Body of pancreas (tissue), 4 donors: ENCODE results near the gene AP3B2. TPM values are rescaled to one million over a fixed set of nuclear protein-coding genes. Genes with fewer than 3 reads are reported as not detected.
A peak's percentile ranks its signal among the peaks of the same experiment; 100 is the strongest.

Experiments used
- ATAC-seq: fragments of 150-250 bp; one replicate; pipeline ENCODE4 v1.9.1; 2016
- DNase-seq, 4 donors: peaks; one replicate each; pipeline ENCODE4 v3.0.0-alpha.2; 2019
- H3K27ac ChIP-seq, 4 donors: fragments of 200-600 bp; sonication (generic); 1 replicate in 3 of 4; 2 replicates in 1 of 4; pipeline versions ENCODE4 v1.5.1 to v1.6.1; 2016 to 2019; ENCODE audit warnings: mild to moderate bottlenecking in 1 of 4, mixed read lengths in 1 of 4, moderate library complexity in 1 of 4
- H3K27me3 ChIP-seq, 2 donors: fragments of 200-600 bp; sonication (generic); one replicate each; pipeline ENCODE4 v1.6.0; 2016; ENCODE audit warnings: mild to moderate bottlenecking in 1 of 2
- H3K36me3 ChIP-seq, 2 donors: fragments of 200-600 bp; sonication (generic); replicated peaks in 1 of 2; 2 replicates each; pipeline ENCODE4 v1.5.1; 2016; ENCODE audit warnings: low read depth in 2 of 2; ENCODE audit not compliant: insufficient read depth in 1 of 2
- H3K4me1 ChIP-seq: fragments of 200-600 bp; sonication (generic); one replicate; pipeline ENCODE4 v1.6.0; 2016
- H3K4me3 ChIP-seq, 2 donors: fragments of 200-600 bp; sonication (generic); 1 replicate in 1 of 2; 2 replicates in 1 of 2; pipeline ENCODE4 v1.5.1; 2016 to 2019
- H3K9me3 ChIP-seq, 3 donors: fragments of 200-600 bp; sonication (generic); 1 replicate in 2 of 3; 2 replicates in 1 of 3; pipeline ENCODE4 v1.5.1; 2016
- POLR2A ChIP-seq, 3 donors: fragments of 450-650 bp; IDR thresholded peaks; one replicate each; pipeline ENCODE4 v1.6.1; 2016; ENCODE audit warnings: antibody characterized with exemption in 3 of 3, mild to moderate bottlenecking in 2 of 3
- WGBS, 2 donors: methylation state at CpG; one replicate each; pipeline ENCODE4 v1.1.5; 2017; 5-methylcytosine and 5-hydroxymethylcytosine counted together
- intact Hi-C: fragments of 100-400 bp; cut with DNase I; formaldehyde crosslinking; loops from one replicate; pipeline ENCODE4 v1.15.1; 2023
- total RNA-seq, 2 donors: library from RNA; depleted of rRNA; stranded (reverse); fragments of >200 nt; gene quantifications; one replicate each; pipeline ENCODE4 v1.1.0, GENCODE V29; 2016
- TF ChIP-seq, protein P1 (sequence below), 7 experiments: fragments of 450-650 bp in 4 of 7; fragments of 200-600 bp in 3 of 7; sonication (generic) in 3 of 7; IDR thresholded peaks; one replicate each; pipeline ENCODE4 v1.5.1; 2016 to 2019; ENCODE audit warnings: antibody characterized with exemption in 7 of 7

The AP3B2 gene
- total RNA-seq, 2 donors from 2014 or later, result 3.9 to 6.6 TPM

DNA sequence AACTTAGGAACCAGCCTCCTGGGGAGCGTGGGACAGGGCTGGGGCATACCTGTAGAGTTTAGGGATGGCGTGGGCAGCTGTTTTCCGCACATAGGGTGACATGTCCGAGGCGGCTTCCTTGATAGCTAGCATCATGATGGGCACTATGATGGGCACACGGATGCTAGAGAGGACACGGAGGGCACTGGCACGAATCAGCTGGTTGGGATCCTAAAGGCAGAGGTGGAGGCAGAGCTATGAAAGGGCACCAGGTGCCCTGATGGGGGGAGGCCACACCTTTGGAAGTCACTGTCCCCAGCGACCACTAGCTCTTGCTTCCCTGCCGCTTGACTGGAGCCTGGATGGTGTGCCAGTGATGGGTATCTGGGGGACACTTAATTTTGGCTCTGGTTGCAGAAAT lies 28.3 kb downstream of the AP3B2 start:
- WGBS, 2 donors, result 86 to 91% methylated on average over 10 of the region's 10 CpGs
- no peaks in the 10 kb centered on the region for H3K9me3 ChIP-seq
- intact Hi-C loops, result no loop called here
- peaks cover 13% of the 10 kb centered on the region for H3K4me1 ChIP-seq
- TF ChIP-seq POLR2A (IDR thresholded peaks at IDR 0.05), result no peak
- TF ChIP-seq, protein P1, sequence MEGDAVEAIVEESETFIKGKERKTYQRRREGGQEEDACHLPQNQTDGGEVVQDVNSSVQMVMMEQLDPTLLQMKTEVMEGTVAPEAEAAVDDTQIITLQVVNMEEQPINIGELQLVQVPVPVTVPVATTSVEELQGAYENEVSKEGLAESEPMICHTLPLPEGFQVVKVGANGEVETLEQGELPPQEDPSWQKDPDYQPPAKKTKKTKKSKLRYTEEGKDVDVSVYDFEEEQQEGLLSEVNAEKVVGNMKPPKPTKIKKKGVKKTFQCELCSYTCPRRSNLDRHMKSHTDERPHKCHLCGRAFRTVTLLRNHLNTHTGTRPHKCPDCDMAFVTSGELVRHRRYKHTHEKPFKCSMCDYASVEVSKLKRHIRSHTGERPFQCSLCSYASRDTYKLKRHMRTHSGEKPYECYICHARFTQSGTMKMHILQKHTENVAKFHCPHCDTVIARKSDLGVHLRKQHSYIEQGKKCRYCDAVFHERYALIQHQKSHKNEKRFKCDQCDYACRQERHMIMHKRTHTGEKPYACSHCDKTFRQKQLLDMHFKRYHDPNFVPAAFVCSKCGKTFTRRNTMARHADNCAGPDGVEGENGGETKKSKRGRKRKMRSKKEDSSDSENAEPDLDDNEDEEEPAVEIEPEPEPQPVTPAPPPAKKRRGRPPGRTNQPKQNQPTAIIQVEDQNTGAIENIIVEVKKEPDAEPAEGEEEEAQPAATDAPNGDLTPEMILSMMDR (IDR thresholded peaks at IDR 0.05), result no peak
- no peaks in the 10 kb centered on the region for H3K27me3 ChIP-seq
- H3K36me3 ChIP-seq, result no peaks in the 10 kb centered on the region
- DNase-seq (no peak), ATAC-seq (no peak)
- H3K27ac ChIP-seq, result no peak overlapping the region
- no peak overlapping the region for H3K4me3 ChIP-seq

DNA sequence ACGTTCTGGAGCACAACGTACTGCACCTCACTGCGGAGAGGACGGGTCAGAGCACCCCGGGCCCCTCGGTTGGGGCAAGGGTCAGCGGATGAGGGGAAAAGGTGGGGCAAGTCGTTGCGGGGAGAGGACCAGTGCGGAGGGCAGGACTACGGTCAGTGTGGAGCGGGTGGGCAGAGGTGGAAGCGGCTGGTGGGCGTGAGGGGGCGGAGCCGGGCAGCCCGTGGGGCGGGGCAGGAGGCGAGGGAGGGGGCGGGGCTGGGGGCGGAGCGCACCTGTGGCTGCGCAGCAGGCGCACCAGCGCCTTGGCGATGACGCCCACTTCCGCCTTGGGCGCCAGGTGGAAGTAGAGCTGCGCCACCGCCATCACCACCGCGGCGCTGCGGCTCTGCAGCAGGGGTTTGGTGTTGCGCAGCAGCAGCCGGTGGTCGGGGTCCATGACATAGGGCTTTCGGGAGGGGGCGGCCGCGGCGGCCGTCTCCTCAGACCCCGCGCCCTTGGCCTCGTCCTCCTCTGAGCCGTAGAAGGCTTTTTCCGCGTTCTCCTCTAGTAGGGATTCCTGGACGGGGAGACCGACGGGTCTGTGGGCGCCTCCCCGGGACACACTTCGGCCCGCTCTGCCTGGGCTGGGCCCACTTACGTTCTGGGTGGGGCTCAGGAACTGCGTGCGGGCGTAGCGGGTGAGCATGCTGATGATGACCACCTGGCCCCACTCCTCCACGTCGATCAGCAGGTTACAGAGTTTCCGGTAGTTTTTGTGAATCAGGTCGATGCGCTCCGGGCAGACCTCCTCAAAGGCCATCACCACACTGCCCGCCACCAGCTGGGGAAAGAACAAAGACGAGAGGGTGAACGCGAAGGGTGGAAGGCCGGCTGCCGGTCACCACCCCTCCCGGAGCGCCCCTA lies 29.2 kb downstream of the AP3B2 start:
- ATAC-seq (peak; percentile 96), DNase-seq (peak; percentile 87 to 92 (median 90))
- TF ChIP-seq, protein P1 (IDR thresholded peaks at IDR 0.05), result peak; percentile 15 to 52 (median 41)
- peak; percentile 94 to 96 (median 94) for TF ChIP-seq POLR2A (IDR thresholded peaks at IDR 0.05)
- H3K27me3 ChIP-seq, result no peaks in the 10 kb centered on the region
- H3K4me3 ChIP-seq, result peak overlapping the region; percentile 35 to 51
- intact Hi-C loops, result no loop called here
- WGBS, 2 donors, result 1 to 3% methylated on average over 28 to 65 of the region's 76 CpGs
- peaks cover 13% of the 10 kb centered on the region for H3K4me1 ChIP-seq
- peak overlapping the region; percentile 48 to 90 (median 69) for H3K27ac ChIP-seq
- H3K9me3 ChIP-seq, result no peaks in the 10 kb centered on the region
- H3K36me3 ChIP-seq, result no peaks in the 10 kb centered on the region

DNA sequence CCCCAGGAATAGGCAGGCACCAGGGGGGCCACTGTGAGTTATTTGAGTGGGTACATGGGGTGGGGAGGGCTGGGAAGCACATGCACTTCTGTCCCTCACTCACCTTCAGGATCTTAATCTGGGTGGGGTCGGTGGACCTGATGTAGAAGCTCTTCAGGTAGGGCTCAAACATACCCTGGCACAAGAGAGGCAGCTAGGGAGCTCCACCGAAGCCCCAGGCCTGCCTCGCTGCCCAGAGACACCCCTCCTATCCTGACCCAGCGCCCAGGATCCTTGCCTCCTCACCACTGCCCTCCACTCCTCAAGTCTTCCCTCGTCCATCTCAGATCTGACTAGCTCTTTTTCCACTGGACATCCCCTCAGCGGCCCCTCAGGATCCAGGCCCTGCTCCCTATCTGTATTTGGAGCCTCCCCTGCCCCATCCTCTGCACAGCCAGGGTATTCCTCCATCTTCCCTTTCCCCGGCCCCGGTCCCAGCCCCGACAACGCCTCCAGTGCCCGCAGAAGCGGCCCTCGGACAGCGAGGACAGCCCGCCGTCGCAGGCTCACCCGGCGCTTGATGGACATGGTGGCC lies 30.0 kb downstream of the AP3B2 start:
- H3K4me1 ChIP-seq, result peaks cover 13% of the 10 kb centered on the region
- ATAC-seq (no peak), DNase-seq (no peak)
- intact Hi-C loops, result no loop called here
- no peak for TF ChIP-seq POLR2A (IDR thresholded peaks at IDR 0.05)
- TF ChIP-seq, protein P1 (IDR thresholded peaks at IDR 0.05), result no peak
- H3K27ac ChIP-seq, result peak overlapping the region in 3 of 4 donors; percentile 33 to 90 (median 63)
- 30 to 31% methylated on average over 19 of the region's 19 CpGs for WGBS, 2 donors
- no peaks in the 10 kb centered on the region for H3K27me3 ChIP-seq
- no peaks in the 10 kb centered on the region for H3K9me3 ChIP-seq
- peak overlapping the region in 1 of 2 donors; percentile 51 for H3K4me3 ChIP-seq
- no peaks in the 10 kb centered on the region for H3K36me3 ChIP-seq

DNA sequence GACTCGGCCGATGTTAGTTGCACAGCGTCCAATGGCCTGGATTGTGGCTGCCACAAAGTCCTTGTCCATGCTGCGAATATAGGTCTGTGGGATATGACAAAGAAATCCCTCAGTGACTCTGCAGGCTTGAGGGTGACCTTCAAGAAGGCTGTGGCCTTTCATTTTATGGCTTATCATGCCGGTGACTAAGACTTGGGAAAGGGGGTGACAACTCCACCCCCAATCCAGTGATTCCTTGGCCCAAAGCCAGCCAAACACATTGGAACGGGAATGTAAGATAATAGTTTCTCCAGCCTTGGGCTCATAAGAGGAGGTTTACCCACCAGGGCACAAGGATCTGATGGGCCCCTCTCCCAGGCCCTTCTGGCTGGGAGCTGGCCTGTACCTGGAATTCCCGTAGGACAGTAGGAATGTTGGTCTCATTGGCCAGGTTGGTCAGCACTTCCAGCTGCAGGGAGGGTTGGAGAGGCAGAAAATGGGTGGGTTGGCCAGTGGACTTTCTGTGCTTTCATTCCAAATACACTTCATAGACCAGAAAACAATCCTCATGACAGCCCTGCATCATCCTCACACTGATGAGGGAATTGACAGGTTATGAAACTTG lies 31.9 kb downstream of the AP3B2 start:
- intact Hi-C loops, result no loop called here
- H3K4me3 ChIP-seq, result no peak overlapping the region
- no peaks in the 10 kb centered on the region for H3K9me3 ChIP-seq
- DNase-seq, result no peak
- TF ChIP-seq, protein P1 (IDR thresholded peaks at IDR 0.05), result no peak
- no peak for TF ChIP-seq POLR2A (IDR thresholded peaks at IDR 0.05)
- H3K4me1 ChIP-seq, result peaks cover 13% of the 10 kb centered on the region
- ATAC-seq, result no peak
- no peak overlapping the region for H3K27ac ChIP-seq
- 64 to 73% methylated on average over 7 of the region's 7 CpGs for WGBS, 2 donors
- H3K27me3 ChIP-seq, result no peaks in the 10 kb centered on the region
- H3K36me3 ChIP-seq, result no peaks in the 10 kb centered on the region
